SU-DHL-6 (cell line): ENCODE results near the gene MEMO1.

Experiments used
- H2AFZ ChIP-seq: fragments of 200-600 bp; sonication (generic); 2 replicates; pipeline ENCODE4 v1.6.1; 2014; ENCODE audit warnings: low read depth, mild to moderate bottlenecking, moderate library complexity, mixed read lengths, antibody characterized with exemption, low read length; ENCODE audit not compliant: severe bottlenecking
- H3F3A ChIP-seq: fragments of 200-600 bp; shearing (Covaris generic); 2 replicates; pipeline ENCODE4 v1.6.0; 2016; ENCODE audit warnings: antibody characterized with exemption, mild to moderate bottlenecking; ENCODE audit not compliant: insufficient read depth
- H3K27ac ChIP-seq: fragments of 200-600 bp; sonication (generic); 2 replicates; pipeline ENCODE4 v1.5.1; 2016; ENCODE audit warnings: low read depth, mild to moderate bottlenecking, low read length, moderate library complexity, mixed read lengths
- H3K27me3 ChIP-seq: fragments of 200-600 bp; sonication (generic), shearing (Covaris generic); 2 replicates; pipeline ENCODE4 v1.6.0; 2014; ENCODE audit warnings: mild to moderate bottlenecking, low read length
- H3K36me3 ChIP-seq: fragments of 200-600 bp; sonication (generic); 2 replicates; pipeline ENCODE4 v1.6.1; 2014; ENCODE audit warnings: mild to moderate bottlenecking, low read length, mixed read lengths
- H3K4me2 ChIP-seq: fragments of 300-600, 200-600 bp; shearing (Covaris generic), sonication (generic); 2 replicates; pipeline ENCODE4 v1.6.0; 2014; ENCODE audit warnings: low read length, low read depth, mild to moderate bottlenecking; ENCODE audit not compliant: poor library complexity, severe bottlenecking
- H3K4me3 ChIP-seq: fragments of 200-600 bp; sonication (generic); 2 replicates; pipeline ENCODE4 v1.5.1; 2014; ENCODE audit warnings: antibody characterized with exemption, low read length, mild to moderate bottlenecking, mixed read lengths; ENCODE audit not compliant: insufficient read depth, poor library complexity, severe bottlenecking
- H3K79me2 ChIP-seq: fragments of 200-600 bp; sonication (generic); 2 replicates; pipeline ENCODE4 v1.6.1; 2014; ENCODE audit warnings: mild to moderate bottlenecking, low read length, moderate library complexity; ENCODE audit not compliant: insufficient read depth
- H3K9ac ChIP-seq: fragments of 200-600 bp; sonication (generic); 2 replicates; pipeline ENCODE4 v1.7.0; 2014; ENCODE audit warnings: mild to moderate bottlenecking, low read length
- H3K9me2 ChIP-seq: fragments of 200-600 bp; sonication (generic); replicated peaks from 2 replicates; pipeline ENCODE4 v1.6.1; 2014; ENCODE audit warnings: low read length; ENCODE audit not compliant: insufficient read depth
- H3K9me3 ChIP-seq: fragments of 200-600 bp; sonication (generic); 2 replicates; pipeline ENCODE4 v1.6.1; 2014; ENCODE audit warnings: low read length, mixed read lengths; ENCODE audit not compliant: insufficient read depth
- H4K20me1 ChIP-seq: fragments of 200-600 bp; sonication (generic); 2 replicates; pipeline ENCODE4 v1.6.1; 2014; ENCODE audit warnings: low read depth, mild to moderate bottlenecking, antibody characterized with exemption, low read length, moderate library complexity, mixed read lengths
- CTCF ChIP-seq: fragments of 200-600 bp; sonication (generic); IDR thresholded peaks from one replicate; pipeline ENCODE4 v1.5.1; 2017; ENCODE audit warnings: antibody characterized with exemption, mild to moderate bottlenecking, low read length, moderate library complexity; ENCODE audit not compliant: insufficient read depth, poor library complexity, severe bottlenecking
- EZH2phosphoT487 ChIP-seq: fragments of 200-600 bp; sonication (generic), shearing (Covaris generic); conservative IDR thresholded peaks from 2 replicates; pipeline ENCODE4 v1.6.1; 2018; ENCODE audit warnings: mild to moderate bottlenecking, antibody characterized with exemption, low read length, moderate library complexity, mixed read lengths

Gene MEMO1

GRCh38 chr2:31828891-31829290, 181.9 kb downstream of the MEMO1 start:
- Histone ChIP-seq H2AFZ (no peak overlapping the region), H3K9me3 (peaks cover 6% of the 10 kb centered on the region; the same call in 1 of the 2 replicates), H3K79me2 (no peaks in the 10 kb centered on the region), H3K9ac (no peak overlapping the region), H4K20me1 (no peaks in the 10 kb centered on the region), H3K4me3 (no peak overlapping the region), H3F3A (no peaks in the 10 kb centered on the region), H3K4me2 (no peak overlapping the region), H3K27ac (no peak overlapping the region), H3K27me3 (no peaks in the 10 kb centered on the region), H3K9me2 (no peaks in the 10 kb centered on the region), H3K36me3 (no peaks in the 10 kb centered on the region)
- no peak for TF ChIP-seq EZH2phosphoT487
- no peak for TF ChIP-seq CTCF

DNA sequence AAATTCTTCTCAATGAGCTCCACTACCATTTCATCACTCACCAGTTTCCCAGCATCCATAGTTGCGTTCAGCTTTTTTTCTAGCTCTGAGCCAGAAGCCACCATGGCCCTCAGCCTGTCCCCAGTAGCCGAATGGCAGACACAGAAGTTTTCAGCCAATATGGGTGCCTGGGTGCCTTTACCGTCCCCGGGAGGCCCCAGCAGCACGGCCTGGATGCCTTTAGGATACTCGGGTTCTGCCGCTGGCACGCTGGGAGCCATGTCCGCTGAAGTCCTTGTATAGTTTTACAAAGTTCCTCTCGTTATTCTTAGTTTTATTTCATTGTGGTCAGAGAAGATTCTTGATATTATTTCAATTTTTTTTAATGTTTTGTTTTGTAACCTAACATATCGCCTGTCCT, 187.2 kb downstream of the MEMO1 start:
- Histone ChIP-seq H3K4me2 (no peak overlapping the region), H3F3A (no peaks in the 10 kb centered on the region), H3K9ac (no peak overlapping the region), H4K20me1 (no peaks in the 10 kb centered on the region), H3K27ac (no peak overlapping the region), H3K36me3 (no peaks in the 10 kb centered on the region), H3K27me3 (no peaks in the 10 kb centered on the region), H3K9me3 (no peaks in the 10 kb centered on the region), H3K79me2 (no peaks in the 10 kb centered on the region), H3K9me2 (no peaks in the 10 kb centered on the region), H3K4me3 (no peak overlapping the region), H2AFZ (no peak overlapping the region)
- no peak for TF ChIP-seq EZH2phosphoT487
- TF ChIP-seq CTCF: no peak

GRCh38 chr2:31822587-31822986, 188.2 kb downstream of the MEMO1 start:
- Histone ChIP-seq H3K79me2 (no peaks in the 10 kb centered on the region), H3K9ac (no peak overlapping the region), H4K20me1 (no peaks in the 10 kb centered on the region), H2AFZ (no peak overlapping the region), H3K36me3 (no peaks in the 10 kb centered on the region), H3K4me2 (no peak overlapping the region), H3K4me3 (no peak overlapping the region), H3K27ac (no peak overlapping the region), H3F3A (no peaks in the 10 kb centered on the region), H3K9me3 (no peaks in the 10 kb centered on the region), H3K27me3 (no peaks in the 10 kb centered on the region), H3K9me2 (no peaks in the 10 kb centered on the region)
- TF ChIP-seq EZH2phosphoT487 (no peak), CTCF (no peak)
